ENCODE results near the gene PDX1. TPM values are rescaled to one million over a fixed set of nuclear protein-coding genes. Genes with fewer than 3 reads are reported as not detected.

PDX1 gene
- total and polyA plus RNA-seq, 7 experiments from 2014 or later, result not detected

- intact Hi-C loops (cut with micrococcal nuclease), result loop anchor here in 1 of 2 donors (2.0 kb wide), 2 partner anchors 39 to 47 kb away; partner anchors contain the start of gene CDX2
- peak overlapping the region in 8 of 10 donors; percentile 6 to 85 (median 49) for H3K4me3 Mint-ChIP-seq
- Histone ChIP-seq H3K4me3 (ENCODE audit: low read length) (no peak overlapping the region), H3K9me3 (ENCODE audit: control insufficient read depth in 2 of 3, low read length in 3 of 3) (no peaks in the 10 kb centered on the region), H3K27me3 (ENCODE audit: control insufficient read depth in 2 of 2, insufficient read depth in 2 of 2, low read length in 2 of 2) (peaks cover 6 to 19% of the 10 kb centered on the region in 2 donors), H3K27ac (ENCODE audit: low read depth, low read length) (no peak overlapping the region), H3K4me1 (ENCODE audit: control insufficient read depth in 2 of 2, insufficient read depth in 2 of 2, low read length in 2 of 2) (peaks cover 0 to 16% of the 10 kb centered on the region in 2 donors), H3K36me3 (ENCODE audit: control insufficient read depth in 2 of 3, insufficient read depth in 3 of 3, low read length in 3 of 3) (no peaks in the 10 kb centered on the region)
- peak overlapping the region in 1 of 9 donors; percentile 33 for H3K27ac Mint-ChIP-seq
- H3K36me3 Mint-ChIP-seq, result peaks cover 0 to 4% (median 0%) of the 10 kb centered on the region in 5 donors
- ChIA-PET CTCF (no interaction called here), POLR2A (no interaction called here)
- H3K4me1 Mint-ChIP-seq, result peaks cover 7 to 61% (median 46%) of the 10 kb centered on the region in 7 donors
- DNase-seq (peak in 1 of 9 donors; percentile 21), ATAC-seq (no peak)
- H3K27me3 Mint-ChIP-seq, result peaks cover 73 to 87% (median 79%) of the 10 kb centered on the region in 5 donors
- H3K9me3 Mint-ChIP-seq, result peaks cover 0 to 3% (median 0%) of the 10 kb centered on the region in 11 donors
These were observed 2.4 kb downstream of the PDX1 start for GRCh38 chr13:27921961-27922882.

GRCh38 chr13:27922883-27923612 is 3.2 kb downstream of the PDX1 start:
- H3K4me1 Mint-ChIP-seq, result peaks cover 11 to 61% (median 44%) of the 10 kb centered on the region in 7 donors
- peaks cover 6 to 18% of the 10 kb centered on the region in 2 donors for H3K27me3 ChIP-seq (ENCODE audit: control insufficient read depth in 2 of 2, insufficient read depth in 2 of 2, low read length in 2 of 2)
- H3K9me3 ChIP-seq (ENCODE audit: control insufficient read depth in 2 of 3, low read length in 3 of 3), result no peaks in the 10 kb centered on the region
- H3K27ac ChIP-seq (ENCODE audit: low read depth, low read length), result no peak overlapping the region
- peaks cover 0 to 10% of the 10 kb centered on the region in 2 donors for H3K4me1 ChIP-seq (ENCODE audit: control insufficient read depth in 2 of 2, insufficient read depth in 2 of 2, low read length in 2 of 2)
- H3K4me3 ChIP-seq (ENCODE audit: low read length), result no peak overlapping the region
- no peak for DNase-seq
- H3K36me3 Mint-ChIP-seq, result peaks cover 0 to 5% (median 0%) of the 10 kb centered on the region in 5 donors
- no peak for ATAC-seq
- H3K27ac Mint-ChIP-seq, result peak overlapping the region in 1 of 9 donors; percentile 42
- CTCF ChIA-PET, result no interaction called here
- no peaks in the 10 kb centered on the region for H3K36me3 ChIP-seq (ENCODE audit: control insufficient read depth in 2 of 3, insufficient read depth in 3 of 3, low read length in 3 of 3)
- peak overlapping the region in 5 of 10 donors; percentile 11 to 46 (median 23) for H3K4me3 Mint-ChIP-seq
- H3K27me3 Mint-ChIP-seq, result peaks cover 73 to 87% (median 79%) of the 10 kb centered on the region in 5 donors
- peaks cover 0 to 3% (median 0%) of the 10 kb centered on the region in 11 donors for H3K9me3 Mint-ChIP-seq
- POLR2A ChIA-PET, result no interaction called here
- intact Hi-C loops (cut with micrococcal nuclease), result loop anchor here in 1 of 2 donors (2.0 kb wide), 1 partner anchor 46 kb away; the partner anchor contains the start of gene CDX2

DNA sequence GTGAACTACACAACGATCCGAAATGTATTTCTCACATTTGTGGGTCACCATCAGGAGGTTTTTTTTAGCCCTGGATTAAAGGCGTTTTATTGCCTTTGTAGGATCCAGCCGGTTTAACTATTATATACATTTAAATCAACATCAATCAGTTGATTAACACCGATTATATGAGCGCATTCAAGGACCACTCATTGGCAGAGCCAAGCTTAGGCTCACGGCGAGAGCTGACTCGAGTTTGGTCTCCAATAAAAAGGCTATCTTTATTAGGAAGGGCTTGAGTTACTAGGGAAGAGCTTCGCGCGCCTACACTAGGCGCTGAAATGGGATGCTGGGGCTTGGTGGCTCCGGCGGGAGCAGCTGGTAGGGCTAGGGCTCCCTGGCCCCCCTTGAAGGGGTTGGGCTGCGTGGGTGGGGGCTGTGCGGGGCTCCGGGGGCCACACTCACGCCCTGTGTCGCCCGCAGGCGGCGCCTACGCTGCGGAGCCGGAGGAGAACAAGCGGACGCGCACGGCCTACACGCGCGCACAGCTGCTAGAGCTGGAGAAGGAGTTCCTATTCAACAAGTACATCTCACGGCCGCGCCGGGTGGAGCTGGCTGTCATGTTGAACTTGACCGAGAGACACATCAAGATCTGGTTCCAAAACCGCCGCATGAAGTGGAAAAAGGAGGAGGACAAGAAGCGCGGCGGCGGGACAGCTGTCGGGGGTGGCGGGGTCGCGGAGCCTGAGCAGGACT is 4.2 kb downstream of the PDX1 start:
- ATAC-seq, result no peak
- H3K36me3 Mint-ChIP-seq, result peaks cover 0 to 5% (median 0%) of the 10 kb centered on the region in 5 donors
- no peak overlapping the region for H3K4me3 ChIP-seq (ENCODE audit: low read length)
- peak overlapping the region in 6 of 10 donors; percentile 9 to 61 (median 40) for H3K4me3 Mint-ChIP-seq
- DNase-seq, result peak in 1 of 9 donors; percentile 25
- peaks cover 0 to 3% (median 0%) of the 10 kb centered on the region in 11 donors for H3K9me3 Mint-ChIP-seq
- POLR2A ChIA-PET, result interaction anchor here (0.6 kb wide), 1 partner anchor 684 kb away, joined by 4 read pairs; no protein-coding TSS in a partner anchor
- CTCF ChIA-PET, result no interaction called here
- peaks cover 71 to 87% (median 78%) of the 10 kb centered on the region in 5 donors for H3K27me3 Mint-ChIP-seq
- H3K4me1 Mint-ChIP-seq, result peaks cover 12 to 54% (median 42%) of the 10 kb centered on the region in 7 donors
- H3K27me3 ChIP-seq (ENCODE audit: control insufficient read depth in 2 of 2, insufficient read depth in 2 of 2, low read length in 2 of 2), result peaks cover 0 to 13% of the 10 kb centered on the region in 2 donors
- peaks cover 0 to 10% of the 10 kb centered on the region in 2 donors for H3K4me1 ChIP-seq (ENCODE audit: control insufficient read depth in 2 of 2, insufficient read depth in 2 of 2, low read length in 2 of 2)
- H3K36me3 ChIP-seq (ENCODE audit: control insufficient read depth in 2 of 3, insufficient read depth in 3 of 3, low read length in 3 of 3), result no peaks in the 10 kb centered on the region
- no peaks in the 10 kb centered on the region for H3K9me3 ChIP-seq (ENCODE audit: control insufficient read depth in 2 of 3, low read length in 3 of 3)
- peak overlapping the region in 1 of 9 donors; percentile 74 for H3K27ac Mint-ChIP-seq
- intact Hi-C loops (cut with micrococcal nuclease), result loop anchor here in 1 of 2 donors (2.0 kb wide), 2 partner anchors 45 to 53 kb away; partner anchors contain the start of gene CDX2
- H3K27ac ChIP-seq (ENCODE audit: low read depth, low read length), result no peak overlapping the region

DNA sequence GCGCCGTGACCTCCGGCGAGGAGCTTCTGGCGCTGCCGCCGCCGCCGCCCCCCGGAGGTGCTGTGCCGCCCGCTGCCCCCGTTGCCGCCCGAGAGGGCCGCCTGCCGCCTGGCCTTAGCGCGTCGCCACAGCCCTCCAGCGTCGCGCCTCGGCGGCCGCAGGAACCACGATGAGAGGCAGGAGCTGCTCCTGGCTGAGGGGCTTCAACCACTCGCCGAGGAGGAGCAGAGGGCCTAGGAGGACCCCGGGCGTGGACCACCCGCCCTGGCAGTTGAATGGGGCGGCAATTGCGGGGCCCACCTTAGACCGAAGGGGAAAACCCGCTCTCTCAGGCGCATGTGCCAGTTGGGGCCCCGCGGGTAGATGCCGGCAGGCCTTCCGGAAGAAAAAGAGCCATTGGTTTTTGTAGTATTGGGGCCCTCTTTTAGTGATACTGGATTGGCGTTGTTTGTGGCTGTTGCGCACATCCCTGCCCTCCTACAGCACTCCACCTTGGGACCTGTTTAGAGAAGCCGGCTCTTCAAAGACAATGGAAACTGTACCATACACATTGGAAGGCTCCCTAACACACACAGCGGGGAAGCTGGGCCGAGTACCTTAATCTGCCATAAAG is 4.8 kb downstream of the PDX1 start:
- H3K9me3 ChIP-seq (ENCODE audit: control insufficient read depth in 2 of 3, low read length in 3 of 3), result no peaks in the 10 kb centered on the region
- POLR2A ChIA-PET, result interaction anchor here (0.6 kb wide), 1 partner anchor 684 kb away, joined by 4 read pairs; no protein-coding TSS in a partner anchor

GRCh38 chr13:27925220-27925991 is 5.6 kb downstream of the PDX1 start:
- H3K9me3 Mint-ChIP-seq, result peaks cover 0 to 3% (median 0%) of the 10 kb centered on the region in 11 donors
- Histone ChIP-seq H3K4me1 (ENCODE audit: control insufficient read depth in 2 of 2, insufficient read depth in 2 of 2, low read length in 2 of 2) (peaks cover 0 to 6% of the 10 kb centered on the region in 2 donors), H3K27me3 (ENCODE audit: control insufficient read depth in 2 of 2, insufficient read depth in 2 of 2, low read length in 2 of 2) (peaks cover 0 to 20% of the 10 kb centered on the region in 2 donors), H3K9me3 (ENCODE audit: control insufficient read depth in 2 of 3, low read length in 3 of 3) (no peaks in the 10 kb centered on the region), H3K36me3 (ENCODE audit: control insufficient read depth in 2 of 3, insufficient read depth in 3 of 3, low read length in 3 of 3) (no peaks in the 10 kb centered on the region), H3K27ac (ENCODE audit: low read depth, low read length) (no peak overlapping the region), H3K4me3 (ENCODE audit: low read length) (no peak overlapping the region)
- ATAC-seq, result no peak
- intact Hi-C loops (cut with micrococcal nuclease), result loop anchor here in 1 of 2 donors (2.0 kb wide), 1 partner anchor 51 kb away; no protein-coding TSS in a partner anchor
- H3K4me1 Mint-ChIP-seq, result peaks cover 11 to 55% (median 50%) of the 10 kb centered on the region in 7 donors
- no peak for DNase-seq
- CTCF ChIA-PET, result no interaction called here
- H3K27ac Mint-ChIP-seq, result peak overlapping the region in 1 of 9 donors; percentile 57
- H3K4me3 Mint-ChIP-seq, result peak overlapping the region in 4 of 10 donors; percentile 5 to 58 (median 17)
- peaks cover 78 to 90% (median 83%) of the 10 kb centered on the region in 5 donors for H3K27me3 Mint-ChIP-seq
- POLR2A ChIA-PET, result no interaction called here
- H3K36me3 Mint-ChIP-seq, result peaks cover 0 to 8% (median 0%) of the 10 kb centered on the region in 5 donors

More for the DNA sequence above, 4.8 kb downstream of the PDX1 start:
- Mint-ChIP-seq H3K4me3 (peak overlapping the region in 2 of 10 donors; percentile 9 to 58), H3K27me3 (peaks cover 73 to 87% (median 77%) of the 10 kb centered on the region in 5 donors), H3K4me1 (peaks cover 12 to 52% (median 49%) of the 10 kb centered on the region in 7 donors), H3K27ac (no peak overlapping the region), H3K36me3 (peaks cover 0 to 5% (median 0%) of the 10 kb centered on the region in 5 donors), H3K9me3 (peaks cover 0 to 3% (median 0%) of the 10 kb centered on the region in 11 donors)
- no peak overlapping the region for H3K4me3 ChIP-seq (ENCODE audit: low read length)
- H3K27ac ChIP-seq (ENCODE audit: low read depth, low read length), result no peak overlapping the region
- ATAC-seq (no peak), DNase-seq (no peak)
- intact Hi-C loops (cut with micrococcal nuclease), result loop anchor here in 1 of 2 donors (2.0 kb wide), 1 partner anchor 52 kb away; no protein-coding TSS in a partner anchor
- peaks cover 0 to 10% of the 10 kb centered on the region in 2 donors for H3K4me1 ChIP-seq (ENCODE audit: control insufficient read depth in 2 of 2, insufficient read depth in 2 of 2, low read length in 2 of 2)
- H3K36me3 ChIP-seq (ENCODE audit: control insufficient read depth in 2 of 3, insufficient read depth in 3 of 3, low read length in 3 of 3), result no peaks in the 10 kb centered on the region
- CTCF ChIA-PET, result no interaction called here
- peaks cover 0 to 14% of the 10 kb centered on the region in 2 donors for H3K27me3 ChIP-seq (ENCODE audit: control insufficient read depth in 2 of 2, insufficient read depth in 2 of 2, low read length in 2 of 2)

All from naive thymus-derived CD4-positive, alpha-beta T cell (primary cell).